K562 (cell line): ENCODE results near the gene COX6A1. TPM values are rescaled to one million over a fixed set of nuclear protein-coding genes. Genes with fewer than 3 reads are reported as not detected.

Experiments used
- EP300 ChIP-seq: IDR thresholded peaks from 2 replicates; pipeline ENCODE4 v1.6.1; 2012; ENCODE audit warnings: low read length, improper control_type of control experiment
- ETV5 ChIP-seq: sonication (generic); formaldehyde crosslinking; IDR thresholded peaks from 2 replicates; pipeline ENCODE4 v1.4.0; 2020; ENCODE audit warnings: low read depth, mild to moderate bottlenecking, missing genetic modification reagents
- FOXA1 ChIP-seq: fragments of 450-650 bp; IDR thresholded peaks from 2 replicates; pipeline ENCODE4 v1.6.1; 2016; ENCODE audit warnings: mild to moderate bottlenecking, borderline replicate concordance
- HCFC1 ChIP-seq: IDR thresholded peaks from 2 replicates; pipeline ENCODE4 v1.6.1; 2012; ENCODE audit warnings: low read depth, low read length, improper control_type of control experiment
- HMGXB4 ChIP-seq: sonication (generic); formaldehyde crosslinking; IDR thresholded peaks from 2 replicates; pipeline ENCODE4 v1.8.1; 2023; ENCODE audit warnings: mild to moderate bottlenecking, missing genetic modification reagents
- KLF10 ChIP-seq: fragments of 250-450 bp; sonication (Bioruptor Pico); IDR thresholded peaks from 2 replicates; pipeline ENCODE4 v1.6.1; 2021; ENCODE audit warnings: matching md5 sums
- NFYB ChIP-seq: IDR thresholded peaks from 2 replicates; pipeline ENCODE4 v1.6.1; 2011; ENCODE audit warnings: mild to moderate bottlenecking, moderate library complexity; ENCODE audit not compliant: insufficient read length; ENCODE audit errors: extremely low read depth
- POLR2AphosphoS5 ChIP-seq: IDR thresholded peaks from 2 replicates; pipeline ENCODE4 v1.6.1; 2011; ENCODE audit warnings: mild to moderate bottlenecking, low read depth, low read length, moderate library complexity; ENCODE audit not compliant: control insufficient read depth, insufficient read depth
- RBM17 ChIP-seq: fragments of 200-400 bp; formaldehyde crosslinking; IDR thresholded peaks from 2 replicates; pipeline ENCODE4 v1.6.1; 2017; ENCODE audit warnings: low read depth, mild to moderate bottlenecking, low read length, borderline replicate concordance
- RBM22 ChIP-seq: fragments of 200-400 bp; formaldehyde crosslinking; IDR thresholded peaks from 2 replicates; pipeline ENCODE4 v1.6.1; 2018; ENCODE audit warnings: low read length, low read depth; ENCODE audit not compliant: poor library complexity, severe bottlenecking
- REST ChIP-seq, 2 experiments: fragments of 450-650 bp; formaldehyde crosslinking in 1 of 2; IDR thresholded peaks; 2 replicates each; pipeline versions ENCODE4 v1.4.0 to v1.6.1; 2014 to 2020; ENCODE audit warnings: mild to moderate bottlenecking in 2 of 2, borderline replicate concordance in 1 of 2, low read depth in 1 of 2
- ZC3H11A ChIP-seq: IDR thresholded peaks from 2 replicates; pipeline ENCODE4 v1.6.1; 2012; ENCODE audit warnings: low read depth, low read length, improper control_type of control experiment
- polyA plus RNA-seq, 8 experiments: library from polyadenylated mRNA; depleted of rRNA in 4 of 8; stranded (reverse) in 5 of 8; unstranded in 3 of 8; fragments of >200 nt; fragmentation: Nextera tagmentation in 2 of 8; fragmentation: Illumina TruSeq in 1 of 8; extraction: Ambion mirVana in 2 of 8; extraction: Trizol in 1 of 8; gene quantifications; 2 replicates each; pipeline versions ENCODE4 v1.2.1 to v1.2.3, GENCODE V29; 2011 to 2014; ENCODE audit warnings: inconsistent platforms in 1 of 8, missing spikeins in 1 of 8
- total RNA-seq, 7 experiments: library from RNA; depleted of rRNA in 6 of 7; stranded (reverse); fragments of >200 nt in 6 of 7; fragmentation: Illumina TruSeq in 2 of 7; extraction: Trizol in 2 of 7; gene quantifications; 2 replicates each; pipeline versions ENCODE4 v1.2.1 to v1.2.3, GENCODE V29; 2011 to 2021; ENCODE audit warnings: low replicate concordance in 1 of 7
- TF ChIP-seq, protein P1 (sequence below): IDR thresholded peaks from 2 replicates; pipeline ENCODE4 v1.6.1; 2011; ENCODE audit warnings: borderline replicate concordance, low read depth, mild to moderate bottlenecking, moderate library complexity, low read length; ENCODE audit not compliant: insufficient read depth, poor library complexity, severe bottlenecking

COX6A1 gene
- total and polyA plus RNA-seq, 9 of the 15 experiments (the other 6 are each of a cell fraction or from before 2014, with no cell fraction given), result 414 to 4,142 (median 931) TPM

DNA sequence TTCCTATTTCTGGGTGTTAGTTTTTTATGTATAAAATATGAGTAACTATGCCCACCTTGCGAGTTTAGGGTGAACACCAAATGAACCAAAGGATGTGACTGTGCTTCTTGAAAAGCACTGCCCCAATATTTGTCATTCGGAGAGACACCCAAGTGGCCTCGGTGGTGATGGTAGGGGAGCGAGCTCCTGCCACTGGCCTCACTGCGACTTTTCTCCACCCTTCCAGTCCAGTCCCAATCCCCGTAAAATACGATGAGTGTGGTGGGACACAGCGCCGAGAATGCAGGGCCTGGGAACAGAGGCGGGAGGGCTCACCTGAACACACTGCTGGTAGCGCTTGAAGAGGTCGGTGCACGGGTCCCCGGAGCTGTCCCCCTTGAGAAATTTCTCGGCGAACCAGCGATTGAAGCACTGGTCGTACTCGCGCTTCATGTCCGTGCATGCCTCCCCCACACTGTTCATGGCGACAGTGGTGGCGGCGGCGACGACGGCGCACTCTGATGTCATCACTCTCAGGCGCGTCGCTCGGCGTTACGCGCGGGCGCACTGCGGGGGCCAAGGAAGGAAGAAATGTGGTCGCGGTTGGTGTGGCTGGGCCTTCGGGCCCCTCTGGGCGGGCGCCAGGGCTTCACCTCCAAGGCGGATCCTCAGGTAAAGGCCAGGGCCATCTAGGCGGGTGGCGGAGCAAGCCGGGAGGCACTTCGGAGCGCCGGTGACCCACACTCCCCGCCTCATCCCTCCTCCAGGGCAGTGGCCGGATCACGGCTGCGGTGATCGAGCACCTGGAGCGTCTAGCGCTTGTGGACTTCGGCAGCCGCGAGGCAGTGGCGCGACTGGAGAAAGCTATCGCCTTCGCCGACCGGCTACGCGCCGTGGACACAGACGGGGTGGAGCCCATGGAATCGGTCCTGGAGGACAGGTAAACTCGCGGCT, 8.3 kb downstream of the COX6A1 start, which contains the start of the genes GATC and TRIAP1 (continued):
- TF ChIP-seq, protein P1, sequence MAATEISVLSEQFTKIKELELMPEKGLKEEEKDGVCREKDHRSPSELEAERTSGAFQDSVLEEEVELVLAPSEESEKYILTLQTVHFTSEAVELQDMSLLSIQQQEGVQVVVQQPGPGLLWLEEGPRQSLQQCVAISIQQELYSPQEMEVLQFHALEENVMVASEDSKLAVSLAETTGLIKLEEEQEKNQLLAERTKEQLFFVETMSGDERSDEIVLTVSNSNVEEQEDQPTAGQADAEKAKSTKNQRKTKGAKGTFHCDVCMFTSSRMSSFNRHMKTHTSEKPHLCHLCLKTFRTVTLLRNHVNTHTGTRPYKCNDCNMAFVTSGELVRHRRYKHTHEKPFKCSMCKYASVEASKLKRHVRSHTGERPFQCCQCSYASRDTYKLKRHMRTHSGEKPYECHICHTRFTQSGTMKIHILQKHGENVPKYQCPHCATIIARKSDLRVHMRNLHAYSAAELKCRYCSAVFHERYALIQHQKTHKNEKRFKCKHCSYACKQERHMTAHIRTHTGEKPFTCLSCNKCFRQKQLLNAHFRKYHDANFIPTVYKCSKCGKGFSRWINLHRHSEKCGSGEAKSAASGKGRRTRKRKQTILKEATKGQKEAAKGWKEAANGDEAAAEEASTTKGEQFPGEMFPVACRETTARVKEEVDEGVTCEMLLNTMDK, result no peak
- peak; percentile 90 for TF ChIP-seq POLR2AphosphoS5
- TF ChIP-seq EP300, result no peak; the same call in 1 of the 2 replicates
- no peak for TF ChIP-seq FOXA1
- TF ChIP-seq RBM22, result no peak
- peak; percentile 97 for TF ChIP-seq HCFC1
- no peak for TF ChIP-seq REST (IDR thresholded peaks at IDR 0.05; ENCODE audit: borderline replicate concordance)
- TF ChIP-seq REST (CRISPR knock-in tag; IDR thresholded peaks at IDR 0.05; ENCODE audit: low read depth), result peak; percentile 59; the same call in 1 of the 2 replicates
- no peak for TF ChIP-seq KLF10 (CRISPR knock-in tag)
- peak; percentile 82 for TF ChIP-seq HMGXB4 (CRISPR knock-in tag)
- peak; percentile 61; the same call in 1 of the 2 replicates for TF ChIP-seq ETV5 (CRISPR knock-in tag)
- no peak for TF ChIP-seq RBM17
- TF ChIP-seq ZC3H11A, result no peak
- no peak for TF ChIP-seq NFYB
